HG02938 (cell line): ENCODE data around the gene CIROP.
"Not testable (repeated sequence)": the region's sequence is repeated elsewhere in the genome, so short reads cannot be mapped to it uniquely, and the experiment has no call there.

Experiments used
- ATAC-seq: cut with Tn5 transposase; IDR thresholded peaks from one replicate; pipeline ENCODE4 v1.9.1; 2021; ENCODE audit warnings: mild to moderate bottlenecking, moderate library complexity; ENCODE audit not compliant: unreplicated experiment

Gene CIROP

DNA sequence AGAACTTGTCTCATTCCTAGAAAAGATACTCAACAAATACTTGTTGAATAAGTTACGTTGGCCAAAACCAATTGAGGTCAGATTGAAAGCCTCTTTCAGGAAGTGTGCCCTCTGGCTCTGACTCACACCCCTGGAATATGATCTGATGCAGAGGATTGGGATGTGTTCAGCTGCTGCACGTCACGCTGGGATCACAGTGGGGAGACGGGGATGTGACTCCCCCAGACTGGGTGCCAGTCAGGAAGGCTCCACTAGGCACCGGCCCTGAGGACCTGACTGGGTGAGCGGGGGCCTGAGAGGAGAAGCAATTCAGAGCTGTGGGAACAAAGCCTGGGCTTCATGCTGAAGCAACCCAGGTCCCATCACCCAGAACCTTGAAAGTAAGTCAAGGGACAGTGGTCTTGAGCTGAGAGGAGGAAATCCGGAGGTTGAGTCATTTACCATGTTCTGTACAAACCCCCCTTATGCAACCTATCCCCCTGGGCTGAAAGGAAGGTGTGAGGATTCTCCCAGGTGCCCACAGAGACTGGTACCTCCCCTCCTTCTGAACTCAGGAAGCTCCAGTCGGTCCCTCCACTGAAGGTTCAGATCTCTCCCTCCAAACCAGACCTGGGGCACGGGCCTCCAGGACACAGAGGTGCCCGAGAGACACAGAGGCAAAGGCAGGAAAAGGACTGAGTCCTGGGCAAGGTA lies 10.4 kb upstream of the CIROP start:
- no peak for ATAC-seq

DNA sequence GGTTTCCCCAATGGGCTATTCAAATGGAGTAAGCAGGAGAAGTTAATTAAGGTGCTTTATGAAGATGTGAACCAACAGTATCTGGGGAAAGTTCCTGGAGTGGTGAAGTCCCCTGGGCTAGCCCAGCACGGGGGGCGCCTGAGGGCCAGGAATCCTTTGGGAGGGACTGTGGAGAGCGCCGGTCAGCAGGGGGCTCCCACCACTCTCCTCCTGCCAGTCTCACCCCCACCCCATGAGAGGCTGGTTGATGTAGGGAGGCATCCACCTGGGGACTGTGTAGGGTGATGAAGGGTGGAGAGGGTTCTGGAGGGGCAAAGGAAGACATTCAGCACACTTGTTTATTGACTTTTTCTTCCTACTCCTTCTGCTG lies 9.9 kb upstream of the CIROP start:
- no peak for ATAC-seq

DNA sequence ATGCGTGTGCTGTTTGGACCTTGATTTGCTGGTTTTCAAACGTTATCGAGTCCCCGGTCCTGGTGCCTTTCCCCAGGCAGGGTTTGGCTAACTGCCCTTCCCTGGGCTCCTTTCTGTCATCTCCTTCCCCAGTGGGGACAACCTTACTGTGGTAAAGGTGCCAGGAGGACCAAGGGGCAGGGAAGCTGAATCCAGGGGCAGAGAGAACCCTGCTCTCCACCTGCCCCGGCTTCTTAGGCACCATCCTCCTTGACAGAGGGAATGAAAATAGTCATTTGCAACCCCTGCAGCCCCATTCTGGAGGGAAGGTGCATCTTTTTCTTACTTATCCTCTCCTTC lies 9.3 kb upstream of the CIROP start:
- ATAC-seq = no peak

DNA sequence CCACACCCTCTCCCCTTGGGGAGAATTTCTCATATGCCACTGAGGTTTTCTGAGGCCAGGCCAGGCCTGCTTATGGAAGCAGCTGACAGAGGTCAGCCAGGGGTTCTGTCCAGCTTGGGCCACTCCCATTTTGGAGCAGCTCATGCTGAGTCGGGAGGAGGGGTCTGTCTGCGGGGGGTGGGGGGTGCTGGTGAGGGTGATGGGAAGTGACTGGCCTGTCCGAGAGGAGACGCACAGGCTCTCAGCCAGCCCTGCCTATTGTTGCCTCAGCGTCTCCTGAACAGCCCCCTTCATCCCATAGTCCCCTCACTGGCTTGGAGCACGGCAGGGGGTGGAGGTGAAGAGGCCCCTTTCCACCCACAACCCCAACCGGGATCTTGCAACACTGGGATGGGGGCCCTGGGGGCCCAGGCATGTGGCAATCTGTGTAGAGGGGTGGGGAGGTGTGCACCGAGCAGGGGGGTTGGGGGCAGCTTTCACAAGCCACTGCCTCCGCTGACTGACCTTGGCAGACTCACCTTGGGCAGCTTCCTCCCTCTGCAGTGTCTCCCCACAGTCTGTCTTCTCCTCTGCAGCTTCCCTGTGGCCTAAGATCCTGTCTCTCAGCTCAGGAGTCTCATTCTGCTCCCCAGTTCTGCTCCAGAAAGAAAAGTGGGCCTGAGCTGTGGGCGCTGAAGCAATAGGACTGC lies 8.8 kb upstream of the CIROP start:
- no peak for ATAC-seq

DNA sequence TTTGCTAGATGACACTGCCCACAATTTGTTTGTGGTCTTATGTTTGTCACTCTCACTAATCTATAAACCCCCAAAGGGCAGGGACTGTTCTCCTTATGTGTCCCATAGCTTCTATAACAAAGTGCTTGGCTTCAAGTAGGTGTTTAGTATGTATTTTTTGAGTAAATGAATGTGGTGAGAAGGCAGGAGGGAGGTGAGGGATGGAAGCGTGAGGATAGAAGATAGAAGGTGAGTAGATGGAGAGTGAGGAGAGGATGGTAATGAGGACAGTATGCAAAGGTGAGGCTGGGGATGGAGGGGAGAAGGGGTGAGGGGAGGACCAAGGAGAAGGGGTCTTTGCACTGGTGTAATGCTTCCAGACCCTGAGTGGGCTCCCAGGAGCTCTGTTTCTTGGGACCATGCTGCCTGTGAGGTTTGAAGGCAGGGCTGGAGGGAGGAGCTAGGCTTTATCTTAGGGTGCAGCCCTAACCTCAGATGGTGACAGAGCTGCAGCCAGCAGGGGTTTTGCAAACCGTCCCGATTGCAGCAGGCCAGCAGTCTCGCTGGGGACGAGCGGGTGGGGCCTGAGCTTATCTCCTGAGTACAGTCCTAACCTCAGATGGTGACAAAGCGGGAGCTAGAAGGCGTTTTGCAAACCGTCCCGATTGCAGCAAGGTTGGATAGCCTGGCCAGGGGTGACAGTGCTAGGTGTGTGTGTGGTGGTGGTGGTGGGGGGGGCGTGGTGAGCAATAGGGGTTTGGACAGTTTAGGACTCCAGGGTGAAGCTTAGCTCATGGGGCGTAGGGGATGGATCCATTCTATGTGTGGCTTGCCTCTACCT lies 7.8 kb upstream of the CIROP start:
- ATAC-seq = no peak

DNA sequence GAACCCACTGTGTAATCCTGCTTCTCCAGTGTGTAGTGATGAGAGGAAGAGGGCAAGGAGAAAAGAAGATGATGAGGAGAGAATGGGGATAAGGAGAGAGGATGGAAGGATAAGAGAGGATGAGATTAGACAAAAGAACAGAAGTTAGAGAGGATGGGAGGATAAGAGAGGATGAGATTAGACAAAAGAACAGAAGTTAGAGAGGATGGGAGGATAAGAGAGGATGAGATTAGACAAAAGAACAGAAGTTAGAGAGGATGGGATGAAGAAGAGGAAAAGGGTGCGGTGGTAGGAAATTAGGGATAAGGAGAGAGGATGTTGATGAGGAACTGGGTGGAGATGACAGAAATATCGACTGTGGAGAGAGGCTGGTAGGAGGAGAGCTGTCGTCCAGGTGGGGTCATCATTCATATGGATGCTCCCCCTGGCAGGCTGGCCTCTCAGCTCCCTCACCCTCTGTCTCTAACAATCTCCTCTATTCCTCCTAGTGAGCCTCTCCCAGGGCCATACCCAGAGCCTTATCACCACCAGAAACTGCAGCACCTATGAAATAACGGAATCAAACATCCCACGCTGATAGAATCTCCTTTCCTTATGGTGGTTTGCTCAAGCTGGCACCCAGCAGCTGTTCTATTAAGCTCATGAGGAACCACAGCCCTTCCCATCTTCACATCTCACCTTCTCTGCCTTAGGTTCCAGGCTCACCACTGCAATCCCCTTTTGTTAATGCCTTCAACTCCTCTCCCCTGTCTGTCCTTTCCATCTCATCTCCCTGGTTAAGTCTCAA lies 6.0 kb upstream of the CIROP start:
- no peak for ATAC-seq

DNA sequence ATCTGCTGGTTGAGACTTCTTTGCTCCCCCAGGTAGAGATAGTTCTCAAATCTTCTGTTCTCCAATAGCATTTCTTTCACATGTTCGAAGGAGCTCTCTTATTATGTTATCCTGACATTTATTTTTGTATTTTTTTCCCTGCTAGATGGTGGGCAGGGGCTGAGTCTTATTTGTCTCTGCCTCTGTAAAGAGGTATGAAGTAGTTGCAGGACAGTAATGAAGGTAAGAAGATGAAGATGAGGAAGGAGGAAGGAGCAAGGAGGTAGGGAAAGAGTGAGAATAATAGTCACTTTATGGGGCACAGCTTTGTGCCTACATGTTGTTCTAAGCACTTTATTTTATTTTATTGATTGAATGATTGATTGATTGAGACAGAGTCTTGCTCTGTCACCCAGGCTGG lies 5.0 kb upstream of the CIROP start:
- no peak for ATAC-seq

DNA sequence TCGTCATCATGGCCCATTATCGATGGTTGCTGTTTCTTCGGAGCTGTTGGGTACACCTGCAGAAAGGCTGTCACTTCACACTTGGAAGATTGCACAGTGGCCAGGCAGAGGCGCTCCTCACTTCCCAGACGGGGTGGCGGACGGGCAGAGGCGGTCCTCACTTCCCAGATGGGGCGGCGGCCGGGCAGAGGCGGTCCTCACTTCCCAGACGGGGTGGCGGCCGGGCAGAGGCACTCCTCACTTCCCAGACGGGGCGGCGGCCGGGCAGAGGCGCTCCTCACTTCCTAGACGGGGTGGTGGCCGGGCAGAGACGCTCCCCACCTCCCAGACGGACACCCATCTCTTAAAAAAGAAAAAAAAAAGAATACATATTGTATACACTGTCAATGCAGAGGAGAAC lies 3.4 kb upstream of the CIROP start:
- ATAC-seq = not testable (repeated sequence)

DNA sequence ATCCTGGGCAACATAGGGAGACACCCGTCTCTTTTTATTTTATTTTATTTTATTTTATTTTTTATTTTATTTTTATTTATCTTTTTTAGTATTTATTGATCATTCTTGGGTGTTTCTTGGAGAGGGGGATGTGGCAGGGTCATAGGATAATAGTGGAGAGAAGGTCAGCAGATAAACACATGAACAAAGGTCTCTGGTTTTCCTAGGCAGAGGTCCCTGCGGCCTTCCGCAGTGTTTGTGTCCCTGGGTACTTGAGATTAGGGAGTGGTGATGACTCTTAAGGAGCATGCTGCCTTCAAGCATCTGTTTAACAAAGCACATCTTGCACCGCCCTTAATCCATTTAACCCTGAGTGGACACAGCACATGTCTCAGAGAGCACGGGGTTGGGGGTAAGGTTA lies 2.8 kb upstream of the CIROP start:
- ATAC-seq = not testable (repeated sequence)

DNA sequence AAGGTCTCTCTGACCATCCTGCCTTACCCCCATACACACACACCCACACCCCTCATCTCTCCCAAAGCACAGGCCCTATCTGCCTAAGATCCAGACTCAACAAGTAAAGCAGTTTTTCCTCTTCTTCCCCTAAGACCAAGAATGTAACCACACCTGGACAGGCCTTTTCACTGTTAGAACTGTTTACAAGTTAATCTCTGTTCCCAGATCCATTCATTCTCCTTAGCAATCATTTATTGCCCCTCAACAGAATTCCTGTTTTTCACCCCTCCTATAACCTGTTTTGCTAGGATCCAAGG lies 1.9 kb upstream of the CIROP start:
- no peak for ATAC-seq

DNA sequence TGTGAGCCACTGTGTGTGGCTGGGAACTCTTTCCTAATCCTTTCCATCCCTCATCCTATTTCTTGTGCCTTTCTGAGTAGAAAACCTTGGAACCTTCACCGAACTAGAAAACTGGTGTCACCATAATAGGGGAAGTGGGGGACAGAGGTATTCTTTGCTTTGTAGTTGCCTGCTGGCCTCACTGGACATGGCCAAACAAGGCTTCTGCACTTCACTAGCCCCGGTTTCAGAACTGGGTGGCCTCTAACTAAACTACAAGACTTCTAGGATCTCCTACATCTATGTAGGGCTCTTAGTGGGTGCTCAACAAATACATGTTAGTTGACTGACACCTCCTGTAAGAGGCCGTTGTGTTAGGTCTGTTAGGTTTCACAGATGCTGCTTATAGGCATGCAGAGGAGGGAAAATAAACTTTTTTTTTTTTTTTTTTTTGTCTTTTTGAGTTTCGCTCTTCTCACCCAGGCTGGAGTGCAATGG lies 597 bp upstream of the CIROP start:
- no peak for ATAC-seq

DNA sequence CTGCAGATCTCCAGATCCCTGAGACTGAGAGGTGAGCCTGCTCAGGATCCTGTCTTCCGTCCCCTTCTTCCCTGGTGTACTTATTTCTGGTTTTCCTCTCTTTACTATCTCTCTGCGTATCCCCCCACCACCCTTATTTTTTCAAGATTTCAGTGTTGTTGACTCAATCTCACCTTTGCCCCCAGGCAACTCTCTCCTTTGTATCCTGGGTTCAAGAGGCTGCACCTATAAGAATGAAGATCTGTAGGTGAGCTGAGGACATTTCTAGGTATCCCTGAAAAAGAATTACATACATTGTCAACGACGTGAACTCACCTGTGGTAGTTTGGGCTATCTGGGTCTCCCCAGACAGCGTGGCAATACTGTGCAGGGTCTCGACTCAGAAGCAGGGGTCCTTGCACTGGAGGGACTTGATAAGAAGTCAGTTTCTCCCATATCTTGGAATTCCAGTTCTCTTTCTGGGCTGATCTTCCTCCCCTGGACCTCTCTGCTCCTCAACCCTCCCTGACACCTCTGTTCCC lies 659 bp downstream of the CIROP start:
- no peak for ATAC-seq

DNA sequence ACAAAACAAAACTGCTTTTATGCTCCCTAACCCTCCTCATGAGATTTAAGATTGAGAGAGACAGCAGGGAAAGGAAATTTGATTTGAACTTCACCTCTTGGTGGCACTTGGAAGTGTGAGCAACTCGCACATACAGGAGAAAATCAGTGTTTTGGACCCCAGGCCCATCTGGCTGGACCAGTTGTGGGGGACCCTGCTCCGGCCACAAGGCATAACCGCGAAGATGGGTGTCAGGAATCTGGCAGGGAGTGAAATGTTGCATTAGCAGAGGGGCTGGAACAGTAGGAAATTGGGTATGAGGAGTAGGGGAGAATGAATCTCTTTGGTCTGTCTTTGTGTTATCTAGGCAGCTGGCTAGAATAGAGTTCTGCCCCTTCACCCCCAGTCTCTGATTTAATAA lies 1.2 kb downstream of the CIROP start:
- no peak for ATAC-seq

DNA sequence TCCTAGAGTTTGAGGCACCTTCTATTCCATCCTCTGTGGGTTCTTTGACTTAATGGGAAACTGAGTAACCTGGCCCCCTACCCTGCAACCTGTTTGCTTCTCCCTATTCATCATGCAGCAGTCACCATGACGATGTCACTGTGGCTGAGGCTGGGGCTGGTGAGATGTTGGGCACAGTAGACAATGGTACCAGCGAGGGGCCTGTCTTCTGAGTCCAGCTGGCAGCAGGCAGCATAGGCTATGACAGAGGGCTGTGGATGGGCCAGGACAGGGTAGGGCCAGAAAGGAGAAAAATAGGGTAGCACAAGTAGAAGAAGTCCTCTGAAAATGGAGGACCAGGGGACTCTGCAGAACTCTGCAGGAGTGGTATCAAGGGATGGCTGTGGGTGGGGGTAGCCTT lies 2.0 kb downstream of the CIROP start:
- no peak for ATAC-seq

DNA sequence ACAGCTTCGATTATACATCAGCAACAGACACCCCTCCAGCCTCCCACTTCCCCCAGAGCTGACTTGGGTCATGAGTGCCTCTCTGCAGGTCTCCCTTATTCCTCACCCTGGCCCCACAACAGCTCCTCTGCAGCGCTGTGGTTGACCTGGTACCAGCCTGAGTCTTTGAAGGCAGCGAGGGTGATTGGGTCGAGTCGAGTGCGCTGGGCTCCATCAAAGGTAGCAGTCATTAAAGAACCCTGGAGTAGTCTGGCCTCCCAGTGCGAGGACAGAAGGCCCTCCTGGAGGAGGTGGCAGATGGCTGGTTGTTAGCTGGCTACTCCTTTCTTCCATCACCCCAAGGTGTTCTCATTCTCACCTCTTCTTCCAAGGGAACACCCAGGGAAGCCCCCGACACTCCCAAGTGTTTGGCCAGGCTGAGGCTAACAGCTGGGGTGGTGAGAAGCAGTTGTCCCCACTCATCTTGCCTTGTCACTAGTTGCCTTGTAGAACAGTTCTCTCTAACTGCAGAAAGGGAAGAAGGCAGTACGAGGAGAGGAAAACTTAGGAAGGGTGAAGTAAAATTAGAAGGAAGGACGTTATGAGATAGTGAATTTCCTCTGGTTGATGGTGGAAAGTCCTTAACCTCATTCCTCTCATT lies 2.7 kb downstream of the CIROP start:
- no peak for ATAC-seq

DNA sequence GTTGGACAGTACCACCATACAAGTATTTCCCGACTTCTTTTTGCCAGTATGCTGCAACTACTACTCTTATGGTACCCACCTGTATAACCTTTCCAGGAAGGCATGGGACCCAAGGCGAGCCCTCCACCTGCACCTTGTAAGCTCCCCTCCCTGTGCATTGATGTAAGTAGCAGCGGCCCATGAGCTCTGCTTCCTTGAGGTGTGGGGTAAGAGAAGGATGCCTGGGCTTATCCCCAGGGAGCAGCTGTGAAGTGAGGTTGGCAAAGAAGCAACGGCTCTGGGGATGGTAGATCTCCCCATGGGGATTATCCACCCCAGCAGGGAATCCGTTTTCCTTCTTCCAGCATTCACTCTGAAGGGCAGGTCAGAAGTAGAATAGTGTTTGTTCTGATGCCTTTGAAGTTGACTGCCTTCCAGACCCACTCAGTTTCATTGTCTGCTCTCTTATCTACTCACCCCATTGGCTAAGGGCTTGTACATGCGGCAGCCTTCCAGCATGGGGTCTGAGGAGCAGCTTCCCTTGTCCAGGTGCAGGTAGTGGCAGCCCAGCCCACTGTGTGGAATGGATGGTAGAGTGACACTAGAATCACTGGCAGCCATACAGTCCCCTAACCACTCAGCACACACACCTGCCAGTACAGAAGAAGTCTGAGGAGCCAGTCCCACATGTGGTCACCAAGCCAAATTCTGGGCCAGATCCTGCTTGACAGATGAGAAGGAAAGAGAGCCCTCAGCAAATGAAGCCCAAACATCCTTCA lies 3.4 kb downstream of the CIROP start:
- ATAC-seq = no peak

DNA sequence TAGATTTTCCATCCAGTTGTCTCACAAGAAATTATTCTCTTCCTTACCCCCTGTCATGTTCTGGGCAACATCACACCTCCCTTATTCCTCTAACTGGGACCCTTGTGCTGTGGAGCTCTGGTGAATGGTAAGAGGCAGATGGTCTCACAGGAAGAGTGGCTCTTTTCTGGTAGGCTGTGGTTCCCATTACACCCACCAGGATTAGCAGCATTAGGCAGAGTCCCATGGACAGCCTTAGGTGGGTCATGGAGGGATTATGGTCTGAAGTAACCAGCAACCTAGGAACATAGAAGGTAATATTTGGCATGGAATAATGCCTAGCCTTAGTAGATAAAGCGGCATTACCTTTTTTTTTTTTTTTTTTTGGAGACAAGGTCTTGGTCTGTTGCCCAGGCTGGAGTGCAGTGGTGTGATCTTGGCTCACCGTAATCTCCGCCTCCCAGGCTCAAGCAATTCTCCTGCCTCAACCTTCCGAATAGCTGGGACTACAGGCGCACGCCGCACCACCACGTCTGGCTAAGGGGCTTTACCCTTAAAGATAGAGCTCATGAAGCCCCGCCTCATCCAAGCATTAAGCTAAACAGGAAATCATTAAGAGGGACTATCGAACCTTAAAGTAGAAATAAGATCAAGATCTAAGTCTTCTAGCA lies 5.5 kb downstream of the CIROP start:
- no peak for ATAC-seq

DNA sequence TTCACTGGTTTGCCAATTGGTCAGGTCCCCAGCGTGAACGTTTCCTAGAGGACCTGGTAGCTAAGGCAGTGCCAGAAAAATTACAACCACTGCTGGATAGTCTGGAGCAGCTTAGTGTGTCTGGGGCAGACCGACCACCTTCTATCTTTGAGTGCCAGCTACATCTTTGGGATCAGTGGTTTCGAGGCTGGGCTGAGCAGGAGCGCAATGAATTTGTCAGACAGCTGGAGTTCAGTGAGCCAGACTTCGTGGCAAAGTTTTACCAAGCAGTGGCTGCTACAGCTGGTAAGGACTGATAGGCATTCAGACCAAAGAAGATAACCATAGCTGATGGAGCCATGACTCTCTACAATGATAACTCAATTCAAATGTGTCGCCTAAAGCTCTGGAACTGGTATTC lies 7.0 kb downstream of the CIROP start:
- ATAC-seq = no peak
